Kidney (tissue), 14 donors: ENCODE data around the gene MMRN2. TPM values are rescaled to one million over a fixed set of nuclear protein-coding genes. Genes with fewer than 3 reads are reported as not detected.

Source experiments
- DNase-seq, 5 donors: peaks; one replicate each; pipeline ENCODE4 v3.0.0-alpha.2; 2013 to 2020
- FAIRE-seq: peaks from 2 replicates; lab custom pipeline; 2012; peaks lifted over from hg19 to GRCh38; lab: Jason Lieb, UNC
- H3K27ac ChIP-seq, 2 donors: one replicate each; pipeline ENCODE4 v1.7.0; 2013; ENCODE audit warnings: low read depth in 2 of 2, low read length in 2 of 2, inconsistent platforms in 1 of 2
- H3K27me3 ChIP-seq: one replicate; pipeline ENCODE4 v1.7.1; 2013; ENCODE audit warnings: low read length, inconsistent platforms; ENCODE audit not compliant: control insufficient read depth, insufficient read depth
- H3K36me3 ChIP-seq, 3 donors: one replicate each; pipeline versions ENCODE4 v1.7.0 to v1.7.1; 2013; ENCODE audit warnings: low read length in 3 of 3, control low read depth in 1 of 3, inconsistent platforms in 1 of 3; ENCODE audit not compliant: insufficient read depth in 3 of 3, control insufficient read depth in 2 of 3
- H3K4me1 ChIP-seq, 3 donors: one replicate each; pipeline versions ENCODE4 v1.7.0 to v1.7.1; 2013; ENCODE audit warnings: low read length in 3 of 3, inconsistent platforms in 1 of 3, low read depth in 1 of 3; ENCODE audit not compliant: control insufficient read depth in 2 of 3, insufficient read depth in 2 of 3
- H3K4me3 ChIP-seq, 3 donors: one replicate each; pipeline versions ENCODE4 v1.7.0 to v1.8.1; 2013; ENCODE audit warnings: low read length in 3 of 3, control low read depth in 1 of 3, inconsistent platforms in 1 of 3
- H3K9ac ChIP-seq, 3 donors: one replicate each; pipeline versions ENCODE4 v1.7.0 to v1.7.1; 2013; ENCODE audit warnings: low read length in 3 of 3, control low read depth in 1 of 3, inconsistent platforms in 1 of 3
- H3K9me3 ChIP-seq, 3 donors: one replicate each; pipeline versions ENCODE4 v1.7.0 to v1.7.1; 2013; ENCODE audit warnings: low read length in 3 of 3, control low read depth in 1 of 3, inconsistent platforms in 1 of 3; ENCODE audit not compliant: control insufficient read depth in 2 of 3, insufficient read depth in 1 of 3
- intact Hi-C: fragments of 100-400 bp; cut with DNase I; formaldehyde crosslinking; loops from one replicate; pipeline ENCODE4 v1.11.1; 2022
- polyA plus RNA-seq: library from polyadenylated mRNA; stranded (reverse); fragments of 350-450 nt; fragmentation: Illumina TruSeq; extraction: RNeasy Lipid Tissue Mini Kit (QIAGEN cat#74804); gene quantifications from one replicate; pipeline ENCODE4 v1.2.3, GENCODE V29; 2014; ENCODE audit warnings: low read depth, low replicate concordance; ENCODE audit not compliant: insufficient read depth
- total RNA-seq: library from RNA; stranded (reverse); fragmentation: NEBNext Ultra II Directional; extraction: Animal tissue kit (Norgen Biotek cat#: 25700); gene quantifications from one replicate; pipeline ENCODE4 v1.2.1, GENCODE V29; 2021
- TF ChIP-seq, protein P1 (sequence below): IDR thresholded peaks from 3 replicates; pipeline ENCODE4 v1.5.1; 2012; ENCODE audit warnings: mild to moderate bottlenecking, moderate library complexity, borderline replicate concordance; ENCODE audit not compliant: insufficient read depth; ENCODE audit errors: extremely low read depth
- donor health status: control.
- donor health status: control.
- donor health status: control.
- donor health status: control.
- donor health status: control.
- donor health status: DM: yes; HTN: yes; CAD: no.
- donor health status: Normal renal cell carcinoma (clear cell type).

The MMRN2 gene
- total and polyA plus RNA-seq, 2 donors from 2014 or later = 19.9 to 65.9 TPM

- no peaks in the 10 kb centered on the region for H3K27me3 ChIP-seq
- intact Hi-C loops = no loop called here
- no peaks in the 10 kb centered on the region for H3K36me3 ChIP-seq
- TF ChIP-seq, protein P1, sequence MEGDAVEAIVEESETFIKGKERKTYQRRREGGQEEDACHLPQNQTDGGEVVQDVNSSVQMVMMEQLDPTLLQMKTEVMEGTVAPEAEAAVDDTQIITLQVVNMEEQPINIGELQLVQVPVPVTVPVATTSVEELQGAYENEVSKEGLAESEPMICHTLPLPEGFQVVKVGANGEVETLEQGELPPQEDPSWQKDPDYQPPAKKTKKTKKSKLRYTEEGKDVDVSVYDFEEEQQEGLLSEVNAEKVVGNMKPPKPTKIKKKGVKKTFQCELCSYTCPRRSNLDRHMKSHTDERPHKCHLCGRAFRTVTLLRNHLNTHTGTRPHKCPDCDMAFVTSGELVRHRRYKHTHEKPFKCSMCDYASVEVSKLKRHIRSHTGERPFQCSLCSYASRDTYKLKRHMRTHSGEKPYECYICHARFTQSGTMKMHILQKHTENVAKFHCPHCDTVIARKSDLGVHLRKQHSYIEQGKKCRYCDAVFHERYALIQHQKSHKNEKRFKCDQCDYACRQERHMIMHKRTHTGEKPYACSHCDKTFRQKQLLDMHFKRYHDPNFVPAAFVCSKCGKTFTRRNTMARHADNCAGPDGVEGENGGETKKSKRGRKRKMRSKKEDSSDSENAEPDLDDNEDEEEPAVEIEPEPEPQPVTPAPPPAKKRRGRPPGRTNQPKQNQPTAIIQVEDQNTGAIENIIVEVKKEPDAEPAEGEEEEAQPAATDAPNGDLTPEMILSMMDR = no peak
- no peak overlapping the region for H3K4me3 ChIP-seq
- H3K4me1 ChIP-seq = peaks cover 0 to 29% (median 0%) of the 10 kb centered on the region in 3 donors
- H3K9me3 ChIP-seq = no peaks in the 10 kb centered on the region
- FAIRE-seq (no peak), DNase-seq (peak in 2 of 5 donors; percentile 29 to 84)
- no peak overlapping the region for H3K27ac ChIP-seq
- peak overlapping the region in 1 of 3 donors; percentile 51 for H3K9ac ChIP-seq
Measured at GRCh38 chr10:86946213-86947155, 10.9 kb downstream of the MMRN2 start.

GRCh38 chr10:86945361-86946212 is 11.8 kb downstream of the MMRN2 start:
- H3K4me1 ChIP-seq = peaks cover 0 to 29% (median 0%) of the 10 kb centered on the region in 3 donors
- DNase-seq = peak in 3 of 5 donors; percentile 35 to 77 (median 43)
- no peak overlapping the region for H3K27ac ChIP-seq
- TF ChIP-seq, protein P1 = peak; percentile 9
- peak overlapping the region in 1 of 3 donors; percentile 51 for H3K9ac ChIP-seq
- no peaks in the 10 kb centered on the region for H3K36me3 ChIP-seq
- FAIRE-seq = no peak
- no peak overlapping the region for H3K4me3 ChIP-seq
- intact Hi-C loops = no loop called here
- no peaks in the 10 kb centered on the region for H3K27me3 ChIP-seq
- no peaks in the 10 kb centered on the region for H3K9me3 ChIP-seq

GRCh38 chr10:86944907-86945306 is 12.5 kb downstream of the MMRN2 start:
- intact Hi-C loops = no loop called here
- no peak for DNase-seq
- FAIRE-seq = no peak
- TF ChIP-seq, protein P1 = no peak
- no peaks in the 10 kb centered on the region for H3K9me3 ChIP-seq
- no peak overlapping the region for H3K27ac ChIP-seq
- H3K36me3 ChIP-seq = no peaks in the 10 kb centered on the region
- no peak overlapping the region for H3K9ac ChIP-seq
- H3K27me3 ChIP-seq = no peaks in the 10 kb centered on the region
- peaks cover 0 to 29% (median 0%) of the 10 kb centered on the region in 3 donors for H3K4me1 ChIP-seq
- H3K4me3 ChIP-seq = no peak overlapping the region
